Superior temporal gyrus (tissue), 1 donor: ENCODE data around the gene PCK2.

Source experiments
- DNase-seq: peaks from one replicate; pipeline ENCODE4 v3.0.0-alpha.2; 2016; ENCODE audit errors: extremely low spot score

Gene PCK2

GRCh38 chr14:24075485-24076301, 18.4 kb upstream of the PCK2 start:
- DNase-seq, result no peak

DNA sequence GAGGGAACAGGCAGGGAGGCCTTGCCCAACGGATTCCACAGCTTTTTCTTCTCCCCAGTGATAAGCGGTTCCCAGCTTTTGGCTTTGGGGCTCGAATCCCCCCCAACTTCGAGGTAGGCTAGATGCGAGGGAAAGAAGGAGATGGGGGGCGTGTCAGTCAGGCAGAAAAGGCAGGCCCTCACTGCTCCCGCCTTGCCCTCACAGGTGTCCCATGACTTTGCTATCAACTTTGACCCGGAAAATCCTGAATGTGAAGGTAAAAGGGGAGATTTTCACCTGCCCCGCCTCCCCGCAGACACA, 17.9 kb upstream of the PCK2 start:
- DNase-seq, result no peak

- no peak for DNase-seq
Observed at GRCh38 chr14:24077086-24077485, 17.0 kb upstream of the PCK2 start.

DNA sequence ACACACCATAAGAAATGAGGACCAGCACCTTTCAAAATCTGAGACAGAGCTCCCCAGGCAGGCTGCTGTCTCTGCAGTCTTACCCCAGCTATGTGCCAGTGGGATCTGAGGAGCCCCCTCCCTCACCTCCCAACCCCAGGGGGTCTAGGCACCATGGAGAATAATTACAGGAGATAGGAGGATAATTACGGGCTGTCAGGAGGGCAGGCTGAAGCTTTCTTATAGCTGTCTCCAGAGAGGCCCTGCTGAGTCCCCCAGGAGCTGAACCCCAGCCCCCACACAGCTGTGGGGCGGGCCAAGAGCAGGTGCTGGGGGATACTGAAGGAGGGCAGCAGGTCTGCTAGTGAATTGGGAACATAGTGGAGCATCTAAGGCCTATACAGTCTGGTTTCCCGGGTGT, 16.0 kb upstream of the PCK2 start:
- DNase-seq, result no peak

- DNase-seq, result peak; percentile 48
Observed at GRCh38 chr14:24079491-24080141, 14.5 kb upstream of the PCK2 start.

DNA sequence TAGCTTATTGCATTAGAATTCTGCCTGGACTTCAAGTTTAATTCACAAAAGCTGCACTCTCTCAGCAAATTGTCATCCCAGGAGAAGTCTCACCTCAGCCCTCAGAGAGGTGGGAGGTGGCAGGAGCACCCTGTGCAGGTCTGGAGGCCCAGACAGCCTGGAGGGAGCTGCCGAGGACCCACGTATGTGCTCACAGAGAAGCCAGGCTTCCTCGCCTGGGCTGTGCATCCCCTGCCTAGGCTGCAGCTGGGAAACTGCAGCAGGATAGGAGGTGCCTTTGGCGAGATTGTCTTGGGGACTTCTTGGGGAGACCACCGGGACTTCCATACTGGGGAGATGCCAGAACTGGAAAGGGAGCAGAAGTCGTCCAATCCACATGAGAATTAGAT, 14.0 kb upstream of the PCK2 start:
- DNase-seq, result no peak

DNA sequence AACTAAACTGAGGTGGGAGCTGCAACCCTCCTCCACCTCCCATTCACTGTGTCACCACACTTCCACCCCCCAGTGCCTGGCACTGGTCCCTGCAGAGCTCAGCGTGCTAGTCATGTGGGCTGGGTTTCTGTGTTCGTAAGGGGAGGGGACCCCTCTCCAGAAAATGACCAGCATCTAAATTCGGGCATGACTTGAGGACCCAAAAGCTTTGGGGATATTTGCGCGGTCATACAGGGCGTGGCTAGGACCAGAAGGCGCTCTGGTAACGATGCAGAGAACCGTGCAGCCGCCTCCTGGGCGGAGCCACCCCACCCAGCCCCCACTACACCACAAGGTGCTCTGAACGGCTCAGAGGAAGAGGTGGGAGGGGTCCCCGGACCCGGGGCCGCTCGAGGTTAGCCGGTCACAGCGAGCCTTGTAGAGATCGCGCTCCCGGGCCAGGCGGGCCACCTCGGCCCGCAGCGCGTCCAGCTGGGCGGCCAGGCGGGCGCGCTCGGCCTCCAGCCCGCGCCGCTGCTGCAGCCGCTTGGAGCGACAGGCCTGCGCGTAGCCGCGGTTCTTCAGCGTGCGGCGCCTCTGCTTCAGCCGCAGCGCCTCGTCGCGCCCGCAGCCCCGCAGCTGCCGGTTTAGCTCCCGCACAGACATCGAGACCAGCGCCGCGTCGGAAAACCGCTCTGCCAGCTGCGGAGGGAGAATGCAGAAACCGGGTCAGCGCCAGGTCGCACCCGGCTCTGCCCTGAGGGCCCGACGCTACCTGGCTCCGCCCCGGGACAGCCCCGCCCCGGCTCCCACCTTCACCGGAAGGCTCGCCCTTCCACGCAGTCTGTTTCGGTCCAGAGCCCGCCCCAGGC, 13.0 kb upstream of the PCK2 start:
- DNase-seq, result peak; percentile 64

DNA sequence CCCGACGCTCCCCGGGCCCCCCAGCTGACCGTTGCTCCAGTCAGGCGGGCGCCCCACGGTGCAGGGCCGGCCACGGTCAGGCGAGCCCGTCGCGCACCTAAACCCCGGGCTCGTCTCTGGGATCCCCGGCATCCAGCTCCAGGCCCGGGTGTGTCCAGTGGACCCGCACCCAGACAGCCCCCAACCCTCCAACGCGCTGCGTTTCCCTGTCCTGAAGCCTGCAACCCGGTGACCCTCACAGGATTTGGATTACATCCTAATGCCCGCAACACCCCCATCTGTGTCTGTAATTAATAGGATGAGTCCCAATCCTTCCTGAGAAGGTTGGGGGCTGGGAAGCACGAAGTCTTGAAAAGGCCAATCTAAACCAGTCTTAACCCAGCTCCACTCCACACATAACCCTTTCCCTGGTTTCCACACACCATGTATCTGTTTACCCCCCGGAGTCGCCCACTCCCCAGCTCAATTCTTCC, 12.3 kb upstream of the PCK2 start:
- DNase-seq, result no peak

GRCh38 chr14:24082411-24083080, 11.6 kb upstream of the PCK2 start:
- no peak for DNase-seq

- no peak for DNase-seq
Observed at GRCh38 chr14:24083462-24083861, 10.6 kb upstream of the PCK2 start.

DNA sequence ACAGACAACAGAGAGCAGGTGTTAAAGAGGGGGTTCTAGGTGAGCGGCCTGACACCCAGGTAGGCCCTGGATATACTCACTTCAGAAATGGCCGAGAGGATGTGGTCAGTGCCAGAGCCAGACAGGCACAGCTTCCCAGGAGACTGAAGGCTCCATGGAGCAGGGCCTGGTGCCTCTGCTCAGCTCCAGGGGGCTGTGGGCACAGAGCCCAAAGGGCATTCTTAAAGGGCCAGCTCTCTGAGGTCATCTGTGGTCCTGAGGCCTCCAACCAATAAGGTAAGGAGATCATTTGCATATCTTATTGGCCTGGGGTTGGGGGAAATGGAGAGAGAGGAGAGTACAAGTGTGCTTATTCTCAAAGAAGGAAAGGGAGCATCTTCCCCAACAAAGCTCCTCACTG, 9.7 kb upstream of the PCK2 start:
- DNase-seq, result no peak

DNA sequence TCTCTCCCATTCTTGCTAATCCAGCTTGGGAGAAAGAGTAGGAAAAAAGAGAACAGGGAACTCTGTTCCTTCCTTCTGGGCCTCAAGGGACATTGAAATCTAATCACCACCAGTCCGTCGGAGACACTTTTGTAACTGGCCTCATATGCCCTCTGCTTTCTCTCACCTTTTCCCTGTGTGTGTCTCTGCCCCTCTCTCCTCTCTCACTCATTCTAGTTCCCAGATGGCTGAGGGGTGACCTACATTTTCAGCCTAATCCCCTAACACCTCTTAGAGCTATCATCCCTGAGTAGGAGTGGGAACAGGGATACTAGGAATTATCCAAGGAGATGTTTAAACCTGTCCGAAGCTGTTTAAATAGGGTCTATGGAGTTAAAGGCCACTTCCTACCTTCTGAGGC, 8.9 kb upstream of the PCK2 start:
- no peak for DNase-seq

GRCh38 chr14:24086193-24086955, 7.7 kb upstream of the PCK2 start:
- no peak for DNase-seq

GRCh38 chr14:24087004-24087403, 7.1 kb upstream of the PCK2 start:
- DNase-seq, result no peak

- DNase-seq, result no peak
Observed at GRCh38 chr14:24088095-24088494, 6.0 kb upstream of the PCK2 start.

DNA sequence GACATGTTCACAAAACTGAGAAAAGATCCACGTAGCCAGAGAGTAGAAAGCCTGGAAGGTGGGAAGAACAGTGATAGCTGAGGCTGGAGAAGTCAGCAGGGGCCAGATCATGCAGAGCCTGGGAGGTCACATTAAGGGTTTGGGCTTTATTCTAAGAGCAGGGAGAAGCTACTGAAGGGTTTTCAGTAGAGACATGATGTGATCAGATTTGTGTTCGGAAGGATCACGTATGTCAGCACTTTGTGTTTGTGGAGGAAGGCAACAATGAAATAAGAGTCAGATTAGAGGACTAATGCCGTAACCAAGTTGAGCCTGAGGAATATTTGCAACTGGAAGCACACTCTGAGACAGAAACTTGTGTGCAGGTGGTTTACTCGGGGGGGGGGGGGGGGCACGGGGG, 4.2 kb upstream of the PCK2 start:
- DNase-seq, result no peak

DNA sequence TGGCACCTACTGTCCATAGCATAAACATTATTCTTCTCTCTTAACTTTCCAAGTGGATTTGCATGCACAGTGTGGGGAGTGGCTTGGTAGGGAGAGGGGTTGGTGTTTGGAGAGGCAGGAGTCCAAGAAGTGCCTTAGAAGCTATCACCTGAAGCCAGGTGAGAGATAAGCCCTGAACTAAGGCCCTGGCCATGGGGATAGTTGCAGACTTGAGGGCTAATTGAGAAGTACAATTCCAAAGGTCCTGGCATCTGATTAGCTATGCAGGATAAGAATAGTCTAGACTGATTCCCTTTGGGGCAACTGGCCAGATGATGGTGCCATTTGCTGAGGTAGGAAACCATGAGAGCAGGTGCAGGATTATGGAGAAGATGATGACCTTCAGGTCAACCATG, 2.0 kb upstream of the PCK2 start:
- no peak for DNase-seq

DNA sequence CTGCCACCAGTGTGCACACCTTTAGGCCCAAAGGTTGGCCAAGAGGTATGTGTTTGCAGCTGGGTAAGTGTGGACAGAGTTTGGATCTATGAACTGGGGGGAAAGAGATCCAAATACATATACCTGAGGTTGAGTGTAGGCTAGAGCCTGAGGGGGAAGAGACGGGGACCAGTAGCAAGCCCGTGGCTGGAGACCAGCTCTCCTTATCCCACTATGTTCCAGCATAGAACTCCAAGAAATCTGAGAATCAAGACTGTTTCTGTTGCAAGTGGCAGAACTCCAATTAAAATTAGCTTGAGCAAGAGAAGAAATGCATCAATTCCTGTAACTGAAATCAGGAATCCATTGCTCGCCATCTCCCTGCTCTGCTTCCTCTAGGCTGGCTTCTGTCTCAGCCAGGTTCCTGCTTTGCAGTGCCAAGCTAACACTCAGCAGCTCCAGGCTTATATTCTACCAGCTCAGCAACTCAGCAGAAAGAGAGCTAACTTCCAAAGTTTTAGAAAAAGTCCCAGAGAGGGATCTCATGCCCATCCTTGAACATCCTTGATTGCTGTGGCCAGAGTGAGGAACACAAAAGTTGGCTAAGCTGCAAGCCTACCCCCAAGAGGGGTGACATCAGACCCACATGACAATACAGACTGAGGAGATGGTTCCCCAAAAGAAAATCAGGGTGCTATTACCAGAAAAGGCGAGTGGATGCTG, 1.5 kb upstream of the PCK2 start:
- DNase-seq, result no peak

DNA sequence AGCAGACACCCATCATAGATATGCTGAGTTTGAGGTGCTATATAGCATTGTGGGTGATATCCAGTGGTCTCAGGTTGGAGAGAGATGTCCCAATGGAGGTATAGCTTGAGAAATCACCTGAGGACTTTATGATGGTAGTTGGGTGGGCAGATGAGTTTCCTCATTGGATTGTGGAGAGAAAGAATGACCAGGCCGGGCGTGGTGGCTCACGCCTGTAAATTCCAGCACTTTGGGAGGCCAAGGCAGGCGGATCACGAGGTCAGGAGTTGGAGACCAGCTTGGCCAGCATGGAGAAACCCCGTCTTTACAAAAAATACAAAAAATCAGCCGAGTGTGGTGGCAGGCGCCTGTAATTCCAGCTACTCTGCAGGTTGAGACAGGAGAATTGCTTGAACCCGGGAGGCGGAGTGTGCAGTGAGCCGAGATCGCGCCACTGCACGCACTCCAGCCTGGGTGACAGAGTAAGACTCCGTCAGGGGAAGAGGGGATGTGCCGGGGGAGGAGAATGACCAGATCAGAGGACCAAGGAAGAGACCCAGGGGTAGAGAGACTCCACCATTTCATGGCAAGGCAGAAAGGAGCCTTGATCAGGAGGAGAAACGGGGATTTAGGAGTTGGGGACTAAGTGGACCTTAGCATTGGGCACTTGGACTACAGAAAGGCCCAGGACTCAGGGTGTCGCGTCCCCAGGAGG, 757 bp upstream of the PCK2 start:
- no peak for DNase-seq

GRCh38 chr14:24094841-24095270, 745 bp downstream of the PCK2 start:
- no peak for DNase-seq
